HG03060 (cell line): ENCODE results near the gene KIAA1671.
"Not testable (repeated sequence)": the region's sequence is repeated elsewhere in the genome, so short reads cannot be mapped to it uniquely, and the experiment has no call there.

Source experiments
- ATAC-seq: cut with Tn5 transposase; IDR thresholded peaks from one replicate; pipeline ENCODE4 v1.9.1; 2021; ENCODE audit warnings: low read depth, moderate number of reproducible peaks; ENCODE audit not compliant: unreplicated experiment

KIAA1671 gene

DNA sequence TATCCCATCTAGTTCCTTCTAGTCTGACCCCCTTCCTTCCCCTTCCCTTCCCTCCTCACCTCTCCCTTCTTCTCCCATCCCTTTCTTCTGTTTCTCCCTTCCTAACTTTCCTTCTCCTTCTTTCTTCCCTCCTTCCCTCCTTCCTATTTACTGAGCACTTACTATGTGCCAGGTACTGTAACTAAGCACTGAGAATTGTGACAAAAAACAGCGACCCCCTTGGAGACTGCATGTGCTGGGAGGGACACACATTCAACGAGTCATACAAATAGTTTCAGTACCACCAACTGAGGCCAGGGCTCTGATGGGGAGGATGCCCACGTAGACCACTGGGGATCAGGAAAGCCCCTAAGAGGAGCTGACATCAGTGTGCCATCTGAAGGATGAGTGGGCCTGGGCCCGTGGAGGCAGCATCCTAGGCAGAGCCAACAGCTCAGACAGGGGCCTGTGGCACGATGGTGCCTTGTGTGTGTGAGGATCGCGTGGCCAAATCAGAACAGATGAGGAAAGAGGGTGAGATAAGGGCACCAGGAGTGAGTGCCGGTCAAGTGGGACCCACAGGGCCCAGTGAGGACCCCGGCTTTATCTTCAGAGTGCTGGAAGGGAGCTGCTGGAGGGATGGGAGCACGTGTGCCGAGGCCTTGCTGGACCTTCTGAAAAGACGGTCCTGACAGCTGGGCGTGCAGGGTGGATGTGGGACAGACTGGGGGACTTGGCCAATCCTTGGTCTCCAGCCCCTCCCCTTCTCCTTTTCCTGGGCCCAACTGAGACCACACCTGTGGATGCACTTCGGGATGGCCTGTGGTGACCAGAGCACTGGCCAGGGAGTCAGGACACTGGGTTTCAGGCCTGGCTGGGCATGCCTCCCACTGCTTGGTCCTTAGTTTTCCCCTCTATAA is 208.8 kb downstream of the KIAA1671 start:
- no peak for ATAC-seq

DNA sequence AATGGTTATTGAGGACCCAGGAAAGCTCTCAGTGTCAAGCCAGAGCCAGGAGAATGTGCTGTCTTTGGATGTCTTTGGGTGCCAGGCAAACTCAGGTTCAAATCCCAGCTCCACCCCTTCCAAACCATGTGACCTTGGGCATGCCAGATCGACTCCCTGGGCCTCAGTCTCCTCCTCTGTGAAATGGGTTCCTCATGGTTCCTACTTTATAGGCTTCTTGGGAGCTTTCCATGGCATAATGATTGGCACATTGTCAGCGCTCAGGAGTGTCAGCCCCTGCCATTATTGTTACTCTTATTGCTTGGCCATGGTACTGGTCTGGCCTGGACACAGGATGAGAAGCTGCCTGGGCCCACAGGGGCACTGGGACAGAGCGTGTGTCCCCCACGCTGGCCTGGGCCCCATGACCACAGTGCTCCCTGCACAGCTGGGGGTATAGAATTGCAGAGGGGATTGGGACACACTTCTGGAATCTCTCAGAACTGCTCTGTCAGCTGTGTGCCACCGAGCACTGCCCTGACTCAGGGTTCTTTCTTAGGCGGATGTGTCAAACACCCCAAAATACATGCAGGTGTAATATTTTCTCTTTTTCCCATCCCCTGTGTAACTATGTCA is 209.5 kb downstream of the KIAA1671 start:
- no peak for ATAC-seq

DNA sequence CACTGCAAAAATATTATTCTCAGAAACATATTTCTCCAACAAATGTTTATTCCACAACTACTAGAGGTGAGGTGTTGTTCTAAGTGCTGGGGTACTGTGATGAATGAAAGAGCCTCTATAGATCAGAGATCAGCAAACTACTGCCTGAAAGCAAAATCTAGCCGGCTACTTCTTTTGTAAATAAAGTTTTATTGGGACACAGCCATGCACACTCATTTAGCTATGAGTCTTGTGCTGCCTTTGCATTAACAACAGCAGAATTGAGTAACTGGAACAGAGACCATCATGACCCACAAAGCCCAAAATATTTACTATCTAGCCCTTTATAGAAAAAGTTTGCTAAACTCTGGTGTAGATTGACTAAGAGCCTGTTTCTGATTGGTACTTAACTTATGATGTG is 210.0 kb downstream of the KIAA1671 start:
- no peak for ATAC-seq

DNA sequence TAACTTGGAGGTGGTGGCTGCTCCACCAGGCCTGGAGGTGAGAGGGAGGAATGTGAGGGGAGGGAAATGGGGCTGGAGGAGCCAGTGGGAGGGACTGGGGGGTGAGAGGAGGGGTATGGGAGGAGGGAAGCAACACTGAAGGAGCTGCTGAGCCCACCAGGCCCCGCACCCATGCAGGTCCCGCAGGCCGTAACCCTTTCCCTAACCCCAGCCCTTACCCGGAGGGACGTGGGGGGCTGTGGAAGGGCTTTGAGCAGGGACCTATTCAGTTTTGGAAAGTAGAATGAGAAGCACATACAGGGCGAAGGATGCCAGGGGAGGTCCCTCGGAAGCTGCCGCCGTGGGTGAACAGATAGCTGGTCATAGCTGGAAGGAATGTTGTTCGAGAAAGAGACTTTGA is 213.3 kb downstream of the KIAA1671 start:
- no peak for ATAC-seq

GRCh38 chr22:25166266-25167040 is 213.9 kb downstream of the KIAA1671 start:
- ATAC-seq: no peak

- ATAC-seq: no peak
These were observed 214.6 kb downstream of the KIAA1671 start for GRCh38 chr22:25167082-25167481.

DNA sequence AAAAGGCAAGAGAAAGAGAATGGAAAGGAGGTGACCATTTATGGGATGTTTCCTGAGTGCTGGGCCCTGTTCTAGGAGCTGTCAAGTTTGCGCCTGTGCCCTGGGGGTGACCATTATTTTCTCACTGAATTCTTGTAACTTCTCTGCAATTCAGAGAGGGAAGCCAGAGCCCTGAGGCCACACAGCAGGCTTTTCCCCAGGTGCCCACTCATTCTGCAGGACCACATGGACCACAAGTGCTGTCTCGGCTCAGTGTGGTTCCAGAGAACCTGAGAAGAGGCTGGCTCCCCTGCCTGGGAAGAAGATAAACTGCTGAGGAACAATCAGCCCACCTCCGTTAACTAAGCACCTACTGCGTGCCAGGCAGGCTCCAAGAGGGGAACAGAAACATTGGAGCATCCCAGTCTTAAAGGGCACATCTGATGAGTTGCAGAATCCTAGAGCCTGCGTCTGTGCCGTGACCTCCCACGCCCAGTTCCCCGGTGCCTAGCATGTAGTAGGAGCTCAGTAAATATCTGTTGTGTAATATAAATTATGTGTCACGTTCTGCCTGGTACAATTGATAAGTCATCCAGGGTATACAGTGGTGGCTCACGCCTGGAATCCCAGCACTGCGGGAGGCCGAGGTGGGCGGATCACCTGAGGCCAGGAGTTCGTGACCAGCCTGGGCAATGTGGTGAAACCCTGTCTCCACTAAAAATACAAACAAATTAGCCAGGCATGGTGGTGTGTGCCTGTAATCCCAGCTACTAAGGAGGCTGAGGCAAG is 215.5 kb downstream of the KIAA1671 start:
- no peak for ATAC-seq

GRCh38 chr22:25169278-25170031 is 216.9 kb downstream of the KIAA1671 start:
- no peak for ATAC-seq

DNA sequence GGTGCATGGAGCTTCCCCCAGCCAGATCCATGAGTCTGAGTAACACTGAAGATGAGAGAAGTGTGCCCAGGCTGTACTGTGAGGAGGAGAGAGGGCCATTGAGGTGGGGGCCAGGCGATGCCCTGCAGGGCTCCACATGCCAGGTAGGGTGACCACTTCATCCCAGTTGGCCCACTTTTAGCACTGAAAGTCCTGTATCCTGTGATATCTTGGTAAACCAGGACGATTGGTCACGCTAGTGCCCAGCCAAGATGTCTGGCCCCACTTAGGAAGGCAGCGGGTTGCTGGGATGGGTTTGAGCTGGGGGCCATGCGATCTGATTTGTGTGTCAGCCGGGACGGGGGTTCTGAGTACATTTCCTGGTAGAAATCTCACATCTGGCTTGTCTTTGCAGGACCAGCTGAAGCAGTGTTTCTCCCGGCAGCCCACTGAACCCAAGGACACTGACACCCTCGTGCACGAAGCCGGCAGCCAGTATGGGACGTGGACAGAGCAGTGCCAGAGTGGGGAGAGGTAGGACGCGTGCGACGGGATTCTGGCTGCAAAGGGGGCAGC is 218.0 kb downstream of the KIAA1671 start:
- ATAC-seq: no peak

GRCh38 chr22:25172153-25172552 is 219.6 kb downstream of the KIAA1671 start:
- no peak for ATAC-seq

GRCh38 chr22:25174156-25174887 is 221.8 kb downstream of the KIAA1671 start:
- ATAC-seq: no peak

- no peak for ATAC-seq
These were observed 222.4 kb downstream of the KIAA1671 start for GRCh38 chr22:25174888-25175411.

GRCh38 chr22:25176175-25176574 is 223.7 kb downstream of the KIAA1671 start:
- ATAC-seq: no peak

GRCh38 chr22:25176799-25177198 is 224.3 kb downstream of the KIAA1671 start:
- no peak for ATAC-seq

GRCh38 chr22:25177226-25177625 is 224.7 kb downstream of the KIAA1671 start:
- ATAC-seq: no peak

DNA sequence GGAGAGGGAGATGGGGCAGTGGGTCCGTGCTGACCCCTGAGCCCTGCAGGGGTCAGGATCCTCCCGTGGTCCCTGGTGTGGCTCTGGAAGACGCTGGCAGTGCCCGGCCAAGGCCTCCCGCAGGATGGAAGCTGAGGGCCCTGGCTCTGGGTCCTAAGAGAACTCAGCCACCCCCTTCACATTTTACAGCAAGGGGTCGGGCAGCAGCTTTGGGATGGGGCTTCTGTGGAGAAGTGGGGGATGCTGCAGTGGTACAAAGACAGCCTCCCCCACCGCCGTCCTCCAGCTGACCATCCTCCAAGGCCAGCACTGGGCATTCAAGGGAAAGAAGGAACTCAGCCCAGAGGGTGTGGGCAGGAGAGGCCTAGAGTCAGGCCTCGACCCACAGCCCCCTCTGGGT is 225.4 kb downstream of the KIAA1671 start:
- ATAC-seq: no peak

DNA sequence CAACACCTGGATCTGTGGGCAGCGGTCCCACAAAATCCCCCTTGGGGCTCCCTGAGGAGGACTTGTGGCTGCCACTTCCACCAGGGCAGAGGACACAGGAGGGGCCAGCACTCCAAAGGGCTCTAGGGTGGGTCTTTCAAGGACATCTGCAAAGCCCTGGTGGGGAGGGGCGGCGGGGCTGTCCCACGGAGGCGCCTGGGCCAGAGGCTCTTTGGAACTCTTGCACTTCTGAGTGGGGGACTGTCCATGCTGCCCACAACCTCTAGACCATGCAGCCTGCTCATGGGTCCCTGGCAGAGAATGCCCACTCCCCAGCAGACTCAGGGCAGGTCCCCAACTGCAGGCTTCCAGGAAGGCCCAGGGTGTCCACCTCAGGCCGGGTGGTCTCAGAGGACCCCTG is 225.8 kb downstream of the KIAA1671 start:
- ATAC-seq: not testable (repeated sequence)

DNA sequence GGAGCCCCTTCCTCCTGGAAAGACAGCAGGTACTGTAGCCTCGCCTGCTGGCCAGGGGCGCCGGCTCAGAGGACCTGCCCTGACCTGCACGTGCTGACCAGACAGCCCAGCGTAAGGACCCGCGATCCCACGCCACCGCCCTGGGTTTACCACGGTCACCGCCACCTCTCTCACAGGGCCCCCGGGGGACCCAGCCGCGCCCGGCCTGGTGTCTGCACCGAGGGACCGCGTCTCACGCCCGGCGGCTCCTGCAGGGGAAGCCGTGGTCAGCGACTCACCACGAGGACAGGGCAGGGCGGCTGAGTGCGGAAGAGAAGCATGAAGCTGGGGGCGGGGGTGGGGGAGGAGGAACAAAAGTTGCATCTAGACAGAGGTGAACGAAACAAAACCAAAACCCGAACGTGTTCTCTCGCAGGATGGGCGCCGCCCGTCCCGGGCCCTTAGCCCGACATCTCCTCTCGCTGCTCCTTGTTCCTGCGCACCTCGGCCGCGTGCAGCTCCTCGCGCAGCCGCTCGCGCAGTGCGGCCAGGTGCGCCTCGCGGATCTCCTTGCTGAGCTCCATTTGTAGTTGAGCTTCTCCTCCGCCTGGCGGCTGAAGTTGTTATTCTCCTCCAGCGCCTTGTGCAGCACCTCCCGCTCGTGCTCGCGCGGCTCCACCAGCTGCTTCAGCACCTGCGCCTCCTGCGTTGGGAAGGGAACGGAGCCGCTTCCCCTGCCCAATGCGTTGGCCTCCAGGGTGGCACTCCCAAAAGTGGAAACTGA is 226.5 kb downstream of the KIAA1671 start:
- ATAC-seq: not testable (repeated sequence)
